IPS-18c (cell line): ENCODE measurements around the gene GPRC5C.

Experiments used
- H3K4me3 ChIP-seq: 2 replicates; pipeline ENCODE4 v1.7.0; 2013; ENCODE audit warnings: low read depth, mild to moderate bottlenecking, low read length, moderate library complexity; ENCODE audit not compliant: insufficient read depth
- H3K9me3 ChIP-seq: one replicate; pipeline ENCODE4 v1.6.1; 2013; ENCODE audit warnings: mild to moderate bottlenecking, low read length, moderate library complexity; ENCODE audit not compliant: control insufficient read depth, insufficient read depth

The GPRC5C gene

GRCh38 chr17:74431568-74432423, at the start of gene GPRC5C:
TSS of gene GPRC5C (plus strand) at chr17:74432088. CDS start at chr17:74439777, 7,689 bp downstream.
- peak within 1 kb of the TSS; percentile 65 for H3K4me3 ChIP-seq
- no peaks in the 10 kb centered on the region for H3K9me3 ChIP-seq

DNA sequence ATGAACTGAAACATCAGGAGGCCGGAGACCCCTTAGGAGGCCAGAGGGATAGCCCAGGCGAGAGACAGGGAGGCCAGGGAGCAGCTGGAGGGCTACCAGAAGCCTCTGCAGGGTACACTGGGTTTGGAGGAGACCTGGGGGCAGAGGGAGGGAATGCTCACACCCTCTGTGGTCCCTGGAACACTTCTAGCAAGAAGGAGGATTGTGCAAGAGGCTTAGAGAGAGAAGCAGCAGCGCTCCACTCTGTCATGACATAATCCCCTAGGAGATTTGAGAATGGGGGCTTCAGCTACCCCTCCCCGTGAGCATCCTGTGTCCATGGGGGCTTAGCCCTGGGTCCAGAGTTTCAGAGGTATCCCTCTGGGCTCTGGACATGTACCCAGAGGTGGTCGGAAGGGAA, 48.7 kb upstream of the GPRC5C start:
- Histone ChIP-seq H3K9me3 (no peaks in the 10 kb centered on the region), H3K4me3 (no peak overlapping the region)

GRCh38 chr17:74385201-74385600, 46.7 kb upstream of the GPRC5C start:
- H3K9me3 ChIP-seq = no peaks in the 10 kb centered on the region

DNA sequence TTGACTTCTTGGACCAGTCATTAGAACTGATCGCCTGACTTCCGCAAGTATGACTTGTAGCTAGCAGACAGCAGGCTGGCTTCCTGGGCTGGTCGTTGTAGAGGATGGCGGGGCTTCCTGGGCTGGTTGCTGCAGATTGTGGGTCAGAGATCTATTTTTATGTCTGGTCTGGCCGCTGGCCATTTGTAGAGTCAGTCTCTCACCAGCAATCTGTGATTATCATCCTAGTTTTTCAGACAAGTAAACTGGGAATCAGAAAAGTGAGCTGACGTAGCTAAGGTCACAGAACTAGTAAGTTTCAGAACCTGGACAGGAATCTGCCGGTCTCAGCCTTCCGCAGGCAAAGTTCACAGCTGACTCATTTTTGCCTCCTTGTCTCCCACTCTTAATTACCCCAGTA, 45.5 kb upstream of the GPRC5C start:
- Histone ChIP-seq H3K9me3 (no peaks in the 10 kb centered on the region), H3K4me3 (no peak overlapping the region)

More at GRCh38 chr17:74385201-74385600, 46.7 kb upstream of the GPRC5C start:
- no peak overlapping the region for H3K4me3 ChIP-seq

DNA sequence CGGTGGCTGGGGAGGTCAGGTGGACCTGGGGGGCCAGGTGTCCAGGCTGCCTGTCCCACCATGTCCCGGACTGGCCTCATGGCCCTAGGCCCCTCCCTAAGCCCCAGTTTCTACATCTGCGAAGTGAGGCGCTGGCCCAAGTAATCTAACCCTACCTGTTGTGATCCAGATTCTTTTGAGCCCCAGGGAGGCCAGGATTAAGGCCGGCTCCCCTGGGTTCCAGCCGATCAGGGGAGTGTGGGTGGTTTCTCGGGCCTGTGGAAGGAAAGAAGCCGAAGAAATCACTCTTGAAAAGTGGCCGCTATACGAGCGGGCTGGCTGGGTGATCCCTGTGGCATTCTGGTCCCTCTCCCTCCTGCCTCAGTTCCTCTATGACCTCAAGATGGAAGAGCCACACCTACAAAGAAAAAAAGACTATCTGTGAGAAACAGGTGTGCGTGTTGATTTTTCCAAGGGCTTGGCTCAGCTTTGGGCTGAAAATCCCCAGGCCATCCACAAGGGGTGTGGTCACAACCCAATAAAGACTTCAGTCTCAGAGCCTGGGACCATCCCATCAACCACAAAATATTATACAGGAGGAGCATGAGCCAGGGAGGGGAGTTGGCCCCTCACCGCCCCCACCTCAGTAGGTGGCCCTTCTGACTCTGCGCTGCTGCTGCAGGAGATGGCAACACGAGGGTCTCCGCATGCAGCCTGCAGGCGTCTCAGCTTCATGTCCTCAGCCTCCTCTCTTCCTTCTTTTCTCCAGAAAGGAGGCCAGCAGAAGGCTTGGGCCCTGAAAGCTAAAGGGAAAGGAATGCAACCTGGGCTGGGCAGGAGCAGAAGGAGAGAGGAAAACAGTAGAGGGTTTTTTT, 44.3 kb upstream of the GPRC5C start:
- H3K9me3 ChIP-seq = no peaks in the 10 kb centered on the region
- no peak overlapping the region for H3K4me3 ChIP-seq

DNA sequence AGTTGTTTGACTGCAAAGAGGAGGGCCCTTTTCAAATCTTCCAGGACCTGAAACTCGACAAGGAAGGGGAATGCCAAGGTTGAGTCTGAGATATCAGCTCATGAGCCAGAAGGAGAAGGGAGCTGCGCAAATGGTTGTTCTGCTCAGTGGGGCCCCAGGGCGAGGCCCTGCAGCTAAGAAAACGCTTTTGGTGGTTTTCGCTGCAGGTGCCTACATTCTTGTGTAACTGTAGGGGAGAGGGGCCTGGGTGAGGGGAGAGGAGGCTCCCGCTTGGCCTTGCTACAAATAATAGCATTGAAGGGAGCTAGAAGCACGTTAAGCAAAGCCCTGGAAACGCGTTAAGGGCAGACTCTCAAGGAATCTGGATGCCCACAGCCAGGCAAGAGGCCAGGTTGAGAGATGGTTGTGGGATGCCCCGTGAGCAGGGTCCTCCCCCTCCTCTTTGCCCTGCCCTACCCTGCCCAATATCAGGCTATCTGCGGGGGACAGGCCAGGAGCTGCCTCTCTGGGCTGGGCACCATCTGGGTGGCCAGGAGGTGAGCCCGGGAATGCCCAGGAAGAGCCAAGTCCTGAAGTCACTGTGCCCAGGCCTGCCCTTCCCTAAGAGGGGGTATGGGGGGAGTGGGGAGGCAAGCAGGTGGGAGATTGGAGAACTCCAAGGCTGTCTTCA, 42.7 kb upstream of the GPRC5C start:
- Histone ChIP-seq H3K9me3 (no peaks in the 10 kb centered on the region), H3K4me3 (no peak overlapping the region)

- Histone ChIP-seq H3K4me3 (no peak overlapping the region), H3K9me3 (no peaks in the 10 kb centered on the region)
These were observed 41.8 kb upstream of the GPRC5C start for GRCh38 chr17:74389937-74390679.

- Histone ChIP-seq H3K9me3 (no peaks in the 10 kb centered on the region), H3K4me3 (no peak overlapping the region)
These were observed 40.9 kb upstream of the GPRC5C start for GRCh38 chr17:74390680-74391653.

DNA sequence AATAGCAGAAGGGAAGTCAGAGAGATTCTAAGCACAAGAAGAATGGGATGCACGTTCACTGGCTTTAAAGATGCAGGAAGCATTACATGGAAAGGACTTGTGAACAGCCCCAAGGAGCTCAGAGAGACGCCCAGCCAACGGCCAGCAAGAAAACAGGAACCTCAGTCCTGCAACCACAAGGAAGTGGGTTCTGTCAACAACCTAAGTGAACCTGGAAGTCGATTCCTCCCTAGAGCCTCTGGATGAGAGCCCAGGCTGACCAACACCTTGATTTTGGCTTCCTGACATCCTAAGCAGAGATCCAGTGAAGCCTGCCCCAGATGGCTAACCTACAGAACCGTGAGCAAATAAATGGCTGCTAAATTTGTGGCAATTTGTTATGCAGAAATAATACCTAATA, 40.1 kb upstream of the GPRC5C start:
- Histone ChIP-seq H3K4me3 (no peak overlapping the region), H3K9me3 (no peaks in the 10 kb centered on the region)

GRCh38 chr17:74392848-74393247, 39.0 kb upstream of the GPRC5C start:
- Histone ChIP-seq H3K9me3 (no peaks in the 10 kb centered on the region), H3K4me3 (no peak overlapping the region)

GRCh38 chr17:74393346-74393942, 38.4 kb upstream of the GPRC5C start:
- no peaks in the 10 kb centered on the region for H3K9me3 ChIP-seq
- no peak overlapping the region for H3K4me3 ChIP-seq

GRCh38 chr17:74394275-74394950, 37.5 kb upstream of the GPRC5C start:
- Histone ChIP-seq H3K9me3 (no peaks in the 10 kb centered on the region), H3K4me3 (no peak overlapping the region)

- H3K4me3 ChIP-seq = no peak overlapping the region
- H3K9me3 ChIP-seq = no peaks in the 10 kb centered on the region
These were observed 36.9 kb upstream of the GPRC5C start for GRCh38 chr17:74394977-74395376.

- no peak overlapping the region for H3K4me3 ChIP-seq
- no peaks in the 10 kb centered on the region for H3K9me3 ChIP-seq
These were observed 35.3 kb upstream of the GPRC5C start for GRCh38 chr17:74396567-74396966.

GRCh38 chr17:74402048-74402447, 29.8 kb upstream of the GPRC5C start:
- Histone ChIP-seq H3K9me3 (no peaks in the 10 kb centered on the region), H3K4me3 (no peak overlapping the region)
